HG03045 (cell line): ENCODE results near the gene HIPK2.

Source experiments
- ATAC-seq: cut with Tn5 transposase; IDR thresholded peaks from one replicate; pipeline ENCODE4 v1.9.1; 2021; ENCODE audit warnings: mild to moderate bottlenecking, moderate library complexity; ENCODE audit not compliant: unreplicated experiment

HIPK2 gene

GRCh38 chr7:139737221-139738100, 40.3 kb downstream of the HIPK2 start:
- ATAC-seq, result no peak

- no peak for ATAC-seq
Measured at GRCh38 chr7:139735912-139736595, 41.7 kb downstream of the HIPK2 start.

GRCh38 chr7:139735466-139735865, 42.3 kb downstream of the HIPK2 start:
- no peak for ATAC-seq

DNA sequence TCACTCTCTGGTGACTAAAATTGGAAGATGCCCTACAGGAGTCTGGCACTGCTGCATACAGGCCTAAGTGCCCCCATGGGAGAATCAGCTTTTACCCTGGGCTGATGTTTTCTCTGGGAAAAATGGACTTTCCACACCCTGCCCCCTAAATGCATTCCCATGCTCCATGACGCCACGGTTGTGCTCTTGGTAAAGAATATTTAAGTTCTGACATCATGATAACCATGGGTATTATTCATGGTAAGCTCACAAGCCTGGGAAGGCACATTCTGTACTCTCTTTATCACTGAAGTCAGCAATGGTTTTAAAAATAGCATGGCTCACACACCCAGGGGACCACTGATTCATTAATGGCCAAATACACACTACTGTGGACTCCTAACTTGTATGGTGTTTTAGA, 43.4 kb downstream of the HIPK2 start:
- ATAC-seq, result no peak

DNA sequence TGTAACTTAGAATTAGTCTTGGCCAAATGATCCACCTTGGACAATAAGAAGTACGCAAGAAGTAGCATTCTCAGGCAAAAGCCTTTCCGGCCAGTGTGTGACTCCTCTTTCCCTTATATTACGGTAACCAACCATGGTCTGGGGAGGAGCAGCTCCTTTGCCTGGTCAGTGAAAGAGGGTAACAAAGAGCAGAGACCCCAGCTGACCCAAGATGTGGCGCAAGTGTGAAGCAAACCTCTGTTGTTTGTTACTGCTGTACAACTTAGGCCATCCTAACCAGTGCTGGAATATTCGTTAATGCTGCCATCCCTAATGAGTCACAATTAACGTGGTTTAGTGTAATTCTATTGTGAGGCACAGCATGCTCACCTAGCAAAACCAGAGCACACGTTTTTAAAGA, 44.0 kb downstream of the HIPK2 start:
- ATAC-seq, result no peak

- ATAC-seq, result no peak
Measured at GRCh38 chr7:139732471-139733167, 45.2 kb downstream of the HIPK2 start.

- ATAC-seq, result no peak
Measured at GRCh38 chr7:139731802-139732470, 45.9 kb downstream of the HIPK2 start.

GRCh38 chr7:139730746-139731612, 46.8 kb downstream of the HIPK2 start:
- ATAC-seq, result peak; percentile 71

DNA sequence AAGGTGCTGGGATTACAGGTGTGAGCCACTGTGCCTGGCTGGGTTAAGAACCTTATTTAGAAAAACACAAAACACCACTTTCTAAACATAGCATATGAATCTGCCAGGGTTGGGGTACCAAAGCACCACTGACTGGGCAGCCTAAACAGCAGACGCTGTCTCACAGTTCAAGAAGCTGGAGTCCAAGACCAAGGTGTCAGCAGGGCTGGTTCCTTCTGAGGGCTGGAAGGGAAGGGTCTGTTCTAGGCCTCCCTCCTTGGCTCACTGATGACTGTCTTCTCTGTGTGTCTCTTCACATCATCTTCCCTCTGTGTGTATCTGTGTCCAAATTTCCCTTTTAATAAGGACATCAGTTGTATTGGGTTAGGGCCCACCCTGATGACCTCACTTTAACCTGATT, 49.6 kb downstream of the HIPK2 start:
- no peak for ATAC-seq

- no peak for ATAC-seq
Measured at GRCh38 chr7:139727151-139727705, 50.6 kb downstream of the HIPK2 start.

DNA sequence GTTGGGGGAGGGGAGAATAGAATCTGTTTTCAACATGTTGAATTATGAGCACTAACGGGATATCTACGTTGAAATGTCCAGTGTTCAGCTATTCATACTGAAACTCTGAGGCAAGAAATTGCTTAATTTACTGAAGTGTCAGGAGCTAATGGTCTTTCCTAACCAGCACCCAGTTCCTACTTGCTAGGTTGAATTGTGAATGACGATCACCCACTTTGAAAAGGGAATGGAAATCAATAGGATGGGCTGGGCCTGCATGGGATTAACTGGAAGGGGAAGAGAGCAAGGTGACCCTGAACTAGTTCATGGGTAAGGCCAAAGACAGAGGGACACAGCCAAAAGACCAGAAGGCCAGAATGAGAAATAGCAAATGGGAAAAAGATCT, 51.3 kb downstream of the HIPK2 start:
- ATAC-seq, result no peak

GRCh38 chr7:139725858-139726484, 51.8 kb downstream of the HIPK2 start:
- ATAC-seq, result no peak

GRCh38 chr7:139725077-139725476, 52.7 kb downstream of the HIPK2 start:
- peak; percentile 86 for ATAC-seq

- no peak for ATAC-seq
Measured at GRCh38 chr7:139722604-139723003, 55.2 kb downstream of the HIPK2 start.

DNA sequence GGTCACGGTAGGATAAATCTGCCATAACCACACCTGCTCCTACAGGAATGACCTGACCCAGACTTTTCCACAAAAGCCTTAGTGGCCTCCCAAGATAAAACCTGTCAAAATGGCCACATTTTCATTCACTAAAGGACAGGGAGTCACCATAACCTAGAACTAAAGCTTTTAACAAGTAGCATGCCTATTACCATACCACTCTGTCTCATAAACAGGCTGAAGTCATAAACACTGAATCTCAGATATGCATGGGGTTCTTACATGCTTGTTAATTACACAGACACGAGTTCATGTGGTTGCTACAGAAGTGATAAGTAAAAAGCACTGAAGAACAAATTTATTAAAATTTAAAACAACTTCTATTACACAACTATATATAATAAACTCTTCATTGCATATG, 56.0 kb downstream of the HIPK2 start:
- no peak for ATAC-seq

GRCh38 chr7:139721417-139721816, 56.4 kb downstream of the HIPK2 start:
- no peak for ATAC-seq

DNA sequence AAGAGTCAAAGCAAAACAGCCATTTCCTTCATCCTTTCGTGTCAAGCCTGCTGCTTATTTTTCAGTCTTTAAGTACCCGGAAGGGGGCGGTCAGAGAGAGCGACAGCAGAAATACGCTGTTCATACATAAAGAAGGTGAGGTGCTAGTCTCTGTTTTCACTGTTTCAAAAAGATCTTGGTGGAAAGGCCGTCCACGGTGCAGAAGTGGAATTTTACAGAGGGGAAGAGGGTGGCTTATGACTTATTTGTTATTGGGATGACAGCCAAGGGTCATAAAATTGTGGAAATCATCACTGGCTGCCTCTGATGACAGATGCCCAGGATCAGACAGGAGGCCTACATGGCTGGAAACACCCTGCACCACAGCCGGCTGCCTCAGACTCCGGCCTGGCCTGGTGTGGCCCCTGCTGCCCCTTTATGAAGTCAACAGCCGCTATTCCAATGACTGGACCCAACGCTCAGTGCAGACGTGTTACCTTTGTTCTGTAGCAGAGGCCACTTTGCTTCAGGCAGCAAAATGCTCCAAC, 57.0 kb downstream of the HIPK2 start:
- no peak for ATAC-seq

DNA sequence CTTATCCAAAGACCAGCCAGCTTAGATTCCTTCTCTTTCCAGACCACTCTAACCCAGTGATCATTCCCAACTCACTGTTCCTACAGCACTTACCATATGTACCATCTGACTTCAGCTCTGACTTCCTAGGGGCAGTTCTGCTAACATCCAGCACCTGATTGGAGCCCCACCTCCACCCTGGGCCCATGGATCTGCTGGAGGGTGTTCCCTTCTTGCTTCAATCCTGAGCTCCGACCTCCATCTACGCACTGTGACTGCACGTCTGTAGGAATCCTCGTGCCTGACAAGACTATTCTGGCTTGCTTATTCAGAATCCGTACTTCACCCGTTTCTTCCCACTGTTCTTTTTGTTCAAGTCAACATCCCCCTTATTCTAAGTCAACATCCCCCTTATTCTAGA, 57.6 kb downstream of the HIPK2 start:
- ATAC-seq, result no peak

- no peak for ATAC-seq
Measured at GRCh38 chr7:139718859-139719258, 58.9 kb downstream of the HIPK2 start.
